Osteoblast (primary cell): Measurements from ENCODE around the gene SPG7. TPM values are rescaled to one million over a fixed set of nuclear protein-coding genes. Genes with fewer than 3 reads are reported as not detected.

Source experiments
- DNase-seq: peaks from one replicate; pipeline ENCODE4 v3.0.0; 2011; ENCODE audit warnings: low spot score, mixed read lengths; ENCODE audit not compliant: insufficient read length; ENCODE audit errors: missing footprints
- H2AFZ ChIP-seq: 2 replicates; pipeline ENCODE4 v1.6.0; 2011; ENCODE audit warnings: mild to moderate bottlenecking, low read length
- H3K27ac ChIP-seq: 2 replicates; pipeline ENCODE4 v1.5.1; 2011; ENCODE audit warnings: mild to moderate bottlenecking, low read depth, low read length, moderate library complexity
- H3K27me3 ChIP-seq: 2 replicates; pipeline ENCODE4 v1.6.0; 2012; ENCODE audit warnings: mild to moderate bottlenecking, control low read depth, inconsistent platforms, low read length, moderate library complexity; ENCODE audit not compliant: insufficient read depth
- H3K36me3 ChIP-seq: 2 replicates; pipeline ENCODE4 v1.5.1; 2011; ENCODE audit warnings: mild to moderate bottlenecking, low read length, control low read depth, moderate library complexity; ENCODE audit not compliant: insufficient read depth
- H3K4me1 ChIP-seq: 2 replicates; pipeline ENCODE4 v1.5.1; 2011; ENCODE audit warnings: mild to moderate bottlenecking, low read length, control low read depth, moderate library complexity; ENCODE audit not compliant: insufficient read depth
- H3K4me2 ChIP-seq: 2 replicates; pipeline ENCODE4 v1.6.0; 2011; ENCODE audit warnings: mild to moderate bottlenecking, low read length; ENCODE audit not compliant: insufficient read depth
- H3K4me3 ChIP-seq: fragments of 200-600 bp; sonication (generic); 3 replicates; pipeline ENCODE4 v1.5.1; 2012; ENCODE audit warnings: mild to moderate bottlenecking, low read length, inconsistent platforms; ENCODE audit not compliant: insufficient read depth
- H3K79me2 ChIP-seq: 2 replicates; pipeline ENCODE4 v1.6.0; 2012; ENCODE audit warnings: mild to moderate bottlenecking, low read length, control low read depth, inconsistent platforms; ENCODE audit not compliant: insufficient read depth
- H3K9me3 ChIP-seq: 2 replicates; pipeline ENCODE4 v1.5.1; 2011; ENCODE audit warnings: low read depth, low read length, control low read depth
- H4K20me1 ChIP-seq: 2 replicates; pipeline ENCODE4 v1.6.0; 2012; ENCODE audit warnings: mild to moderate bottlenecking, low read length, control low read depth; ENCODE audit not compliant: insufficient read depth
- CTCF ChIP-seq: IDR thresholded peaks from 2 replicates; pipeline ENCODE4 v1.5.1; 2011; ENCODE audit warnings: mild to moderate bottlenecking, low read depth, low read length, moderate library complexity; ENCODE audit errors: extremely low read depth
- total RNA-seq: library from RNA; depleted of rRNA; stranded (reverse); fragments of >200 nt; gene quantifications from 2 replicates; pipeline ENCODE4 v1.2.3, GENCODE V29; 2012

The SPG7 gene
- total RNA-seq, 1 donor = 85.8 TPM

GRCh38 chr16:89498839-89499238 is 9.4 kb upstream of the SPG7 start:
- no peaks in the 10 kb centered on the region for H3K27me3 ChIP-seq
- H3K36me3 ChIP-seq = peaks cover 3% of the 10 kb centered on the region
- no peaks in the 10 kb centered on the region for H3K9me3 ChIP-seq
- no peak overlapping the region for H2AFZ ChIP-seq
- peak overlapping the region; percentile 21 for H3K27ac ChIP-seq
- no peak overlapping the region for H3K4me2 ChIP-seq
- peaks cover 2% of the 10 kb centered on the region for H4K20me1 ChIP-seq
- H3K79me2 ChIP-seq = peaks cover 4% of the 10 kb centered on the region
- H3K4me1 ChIP-seq = peaks cover 21% of the 10 kb centered on the region
- no peak for TF ChIP-seq CTCF
- DNase-seq = no peak
- no peak overlapping the region for H3K4me3 ChIP-seq

- Histone ChIP-seq H3K9me3 (no peaks in the 10 kb centered on the region), H3K36me3 (peaks cover under 1% of the 10 kb centered on the region), H3K4me2 (no peak overlapping the region), H3K4me1 (peaks cover 20% of the 10 kb centered on the region), H2AFZ (no peak overlapping the region), H4K20me1 (peaks cover 2% of the 10 kb centered on the region), H3K4me3 (no peak overlapping the region), H3K27me3 (no peaks in the 10 kb centered on the region), H3K27ac (no peak overlapping the region), H3K79me2 (peaks cover 4% of the 10 kb centered on the region)
- TF ChIP-seq CTCF = no peak
- DNase-seq = no peak
Measured at GRCh38 chr16:89499767-89500166, 8.4 kb upstream of the SPG7 start.

GRCh38 chr16:89502081-89502843 is 5.9 kb upstream of the SPG7 start:
- Histone ChIP-seq H3K4me2 (peak overlapping the region; percentile 46), H3K79me2 (peaks cover 5% of the 10 kb centered on the region), H3K36me3 (no peaks in the 10 kb centered on the region), H2AFZ (peak overlapping the region; percentile 23), H4K20me1 (peaks cover 2% of the 10 kb centered on the region), H3K27ac (peak overlapping the region; percentile 23), H3K27me3 (no peaks in the 10 kb centered on the region), H3K9me3 (no peaks in the 10 kb centered on the region), H3K4me1 (peaks cover 27% of the 10 kb centered on the region), H3K4me3 (peak overlapping the region; percentile 15)
- no peak for TF ChIP-seq CTCF
- peak; percentile 88 for DNase-seq

- Histone ChIP-seq H3K4me2 (no peak overlapping the region), H2AFZ (no peak overlapping the region), H4K20me1 (peaks cover 8% of the 10 kb centered on the region), H3K27ac (no peak overlapping the region), H3K27me3 (no peaks in the 10 kb centered on the region), H3K36me3 (no peaks in the 10 kb centered on the region), H3K79me2 (peaks cover 21% of the 10 kb centered on the region), H3K4me1 (peaks cover 32% of the 10 kb centered on the region), H3K4me3 (no peak overlapping the region), H3K9me3 (no peaks in the 10 kb centered on the region)
- no peak for DNase-seq
- no peak for TF ChIP-seq CTCF
Measured at GRCh38 chr16:89504091-89504490, 4.1 kb upstream of the SPG7 start.
